ENCODE data around the gene RMND1.

GRCh38 chr6:151497905-151498304 lies 46.0 kb upstream of the RMND1 start:
- TF ChIP-seq OVOL2 (CRISPR knock-in tag; IDR thresholded peaks at IDR 0.05; ENCODE audit: borderline replicate concordance) (no peak), GABPB1 (CRISPR knock-in tag; IDR thresholded peaks at IDR 0.05) (no peak), ZBTB43 (CRISPR knock-in tag; IDR thresholded peaks at IDR 0.05) (no peak), ZNF512 (CRISPR knock-in tag; IDR thresholded peaks at IDR 0.05; ENCODE audit: borderline replicate concordance) (no peak), CTCF (IDR thresholded peaks at IDR 0.05) (no peak), HMGA2 (CRISPR knock-in tag; IDR thresholded peaks at IDR 0.05) (no peak), MLX (CRISPR knock-in tag; IDR thresholded peaks at IDR 0.05) (no peak), NFYB (CRISPR knock-in tag; conservative IDR thresholded peaks at IDR 0.05; ENCODE audit: low read depth) (no peak), ZNF121 (CRISPR knock-in tag; IDR thresholded peaks at IDR 0.05) (no peak), ATF6 (CRISPR knock-in tag; IDR thresholded peaks at IDR 0.05) (no peak), SP1 (CRISPR knock-in tag; conservative IDR thresholded peaks at IDR 0.05) (no peak), GRHL2 (CRISPR knock-in tag; IDR thresholded peaks at IDR 0.05; ENCODE audit: insufficient replicate concordance, severe bottlenecking) (no peak), CREB1 (CRISPR knock-in tag; IDR thresholded peaks at IDR 0.05) (no peak)

Data from WTC11 (cell line).